Measurements from ENCODE around the gene KLF15.

The KLF15 gene

GRCh38 chr3:126306397-126306796 is 50.8 kb downstream of the KLF15 start:
- no peak for DNase-seq (ENCODE audit: low read depth)

DNA sequence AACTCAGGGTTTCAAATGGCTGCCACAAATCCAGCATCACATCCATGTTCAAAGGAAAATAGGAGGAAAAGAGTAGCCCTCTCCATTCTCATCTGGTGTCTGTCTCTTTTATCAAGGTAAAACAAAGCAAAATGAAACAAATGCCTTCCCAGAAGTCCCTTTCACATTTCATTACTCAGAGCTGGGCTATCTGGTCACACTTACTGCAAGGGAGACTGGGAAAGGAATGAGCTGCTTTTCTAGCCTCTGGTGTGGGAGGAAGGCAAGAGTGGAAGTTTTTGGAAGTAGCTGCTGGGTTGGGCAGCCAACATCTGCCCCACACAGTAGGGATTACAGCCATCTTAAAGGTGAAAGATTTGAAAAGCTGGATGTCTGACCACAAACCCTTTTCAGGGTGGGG is 51.8 kb downstream of the KLF15 start:
- DNase-seq (ENCODE audit: low read depth), result peak; percentile 21

DNA sequence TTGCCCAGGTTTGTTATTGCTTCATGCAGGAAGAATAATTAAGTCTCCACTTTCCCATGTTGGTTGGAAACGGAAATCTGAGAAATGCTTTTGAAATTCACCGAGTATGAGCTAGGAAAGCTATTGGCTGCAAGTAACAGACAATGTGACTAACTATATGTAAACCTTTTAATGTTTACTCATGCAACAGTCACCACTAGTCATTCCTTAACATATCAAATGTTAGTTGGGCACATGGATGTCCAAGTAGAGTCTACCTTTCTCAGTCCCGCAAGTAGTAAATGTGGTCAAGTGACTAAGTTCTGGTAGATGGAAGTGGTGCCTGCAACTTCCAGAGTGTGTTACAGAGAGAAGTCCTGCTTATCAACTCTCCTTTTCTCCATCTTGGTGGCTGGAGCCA is 52.5 kb downstream of the KLF15 start:
- DNase-seq (ENCODE audit: low read depth), result peak; percentile 84

- DNase-seq (ENCODE audit: low read depth), result no peak
These were observed 52.9 kb downstream of the KLF15 start for GRCh38 chr3:126304291-126304690.

DNA sequence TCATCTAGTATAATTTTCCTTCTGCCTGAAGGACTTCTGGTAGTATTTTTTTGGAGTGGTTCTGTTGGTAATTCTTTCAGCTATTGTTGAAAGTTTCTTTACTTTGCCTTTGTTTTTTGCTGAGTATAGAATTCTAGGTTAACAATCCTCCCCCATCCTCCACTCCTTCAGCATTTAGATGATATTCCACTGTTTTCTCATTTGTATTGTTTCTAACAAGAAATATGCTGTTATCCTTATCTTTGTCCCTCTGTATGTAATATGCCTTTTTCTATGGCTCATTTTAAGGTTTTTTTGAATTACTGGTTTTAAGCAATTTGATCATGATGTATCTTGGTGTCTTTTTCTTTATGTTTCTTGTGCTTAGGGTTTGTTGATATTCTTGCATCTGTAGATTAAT is 53.9 kb downstream of the KLF15 start:
- DNase-seq (ENCODE audit: low read depth), result no peak

GRCh38 chr3:126300761-126301481 is 56.3 kb downstream of the KLF15 start:
- no peak for DNase-seq (ENCODE audit: low read depth)

DNA sequence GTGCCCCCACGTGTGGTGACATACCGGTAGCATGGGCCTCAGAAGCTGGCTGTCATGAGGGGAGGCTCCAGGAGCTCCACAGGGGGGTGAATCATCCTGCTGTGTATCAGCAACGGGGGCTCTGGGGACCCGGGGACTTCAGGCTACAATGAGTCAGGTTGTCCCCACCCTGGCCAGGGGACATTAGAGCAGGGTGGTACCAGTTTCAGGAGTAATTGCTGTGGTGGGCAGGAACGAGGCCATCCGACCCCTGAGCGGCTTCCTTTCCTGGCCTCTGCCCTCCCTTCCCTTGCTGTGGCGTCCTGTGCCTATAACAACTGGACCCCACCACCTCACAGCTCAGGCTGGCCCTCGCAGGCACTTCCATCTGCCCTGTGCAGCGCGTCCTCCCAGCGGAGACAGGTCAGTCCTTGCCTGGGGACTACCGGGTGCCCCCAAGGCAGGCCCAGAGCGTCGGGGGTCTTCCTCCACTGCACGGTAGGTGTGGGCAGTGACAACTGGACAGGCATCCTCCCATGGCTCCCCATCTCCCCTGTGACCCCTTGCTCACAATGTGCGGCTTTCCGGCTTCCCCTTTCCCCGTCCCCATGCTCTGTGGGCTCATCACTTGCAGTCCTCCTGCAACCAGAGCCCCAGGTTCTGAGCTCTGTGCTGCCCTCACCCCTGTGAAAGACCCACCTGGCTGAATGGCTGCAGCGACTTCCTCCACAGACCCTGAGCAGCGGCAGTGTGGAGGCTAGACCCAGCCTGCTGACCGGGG is 57.0 kb downstream of the KLF15 start:
- no peak for DNase-seq (ENCODE audit: low read depth)

DNA sequence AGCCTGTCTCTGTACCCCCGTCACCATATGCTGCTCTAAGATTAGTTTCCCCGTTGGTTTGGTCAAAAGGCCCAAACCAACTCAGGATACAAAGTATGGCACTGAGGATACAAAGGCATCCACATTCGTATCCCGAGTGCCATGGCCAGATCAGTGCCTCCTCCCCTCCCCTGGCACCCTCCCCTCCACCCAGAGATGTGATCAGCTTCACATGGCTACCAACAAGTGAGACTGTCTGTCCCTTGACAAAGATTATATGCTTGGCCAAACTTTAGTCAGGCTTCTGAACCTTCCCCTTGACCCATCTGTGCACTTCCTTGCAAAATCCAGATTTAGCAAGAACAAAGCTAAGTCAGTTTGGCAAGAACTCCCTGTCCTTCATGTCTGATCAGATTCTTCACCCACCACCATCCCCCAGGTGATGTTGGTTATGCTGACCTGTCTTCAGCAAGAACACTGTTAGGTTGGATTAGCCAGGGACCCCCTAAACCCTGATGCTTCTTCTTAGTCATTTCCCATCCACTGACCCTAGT is 61.7 kb downstream of the KLF15 start:
- DNase-seq (ENCODE audit: low read depth), result no peak

GRCh38 chr3:126294211-126294808 is 62.9 kb downstream of the KLF15 start:
- no peak for DNase-seq (ENCODE audit: low read depth)

DNA sequence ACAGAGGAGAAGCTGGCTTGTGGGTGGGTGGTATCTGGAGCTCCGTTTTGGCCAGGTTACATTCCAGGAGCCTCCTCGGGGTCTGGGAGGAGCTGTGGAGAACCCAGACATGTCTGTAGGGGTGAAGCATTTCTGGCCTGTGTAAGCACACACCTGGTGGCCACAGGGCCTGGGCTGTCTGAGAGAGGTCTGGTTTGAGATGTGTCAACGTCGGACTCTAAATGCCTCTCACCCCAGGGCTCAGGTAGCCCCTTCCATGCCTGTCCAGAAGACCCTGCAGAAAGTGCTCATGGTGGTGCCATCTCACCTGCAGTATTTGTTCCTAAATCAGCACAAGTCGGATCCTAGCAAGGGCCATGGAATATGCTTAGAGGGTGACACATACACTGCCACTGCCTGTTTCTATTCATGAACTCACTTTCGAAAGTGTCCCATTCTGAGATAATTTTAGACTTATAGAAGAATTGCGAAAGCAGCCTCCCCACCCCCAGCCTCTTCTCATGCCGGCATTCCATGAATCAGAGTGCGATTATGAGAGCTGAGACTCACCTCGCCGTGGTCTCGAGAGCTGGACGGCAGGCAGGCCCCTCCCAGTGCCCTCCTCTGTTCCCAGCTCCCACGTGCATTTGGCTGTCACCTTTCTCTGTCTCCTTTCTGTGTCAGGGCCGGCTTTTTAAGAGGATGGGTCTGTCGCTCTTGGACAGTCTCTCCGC is 63.7 kb downstream of the KLF15 start:
- peak; percentile 13 for DNase-seq (ENCODE audit: low read depth)
